Measurements from ENCODE around the gene GZMM.

GZMM gene

GRCh38 chr19:575527-576506 lies 32.0 kb downstream of the GZMM start (continued):
- TF ChIP-seq ZSCAN5A (tag by site-specific recombination; IDR thresholded peaks at IDR 0.05) (no peak), ZNF10 (tag by site-specific recombination; IDR thresholded peaks at IDR 0.05) (no peak), GLI4 (tag by site-specific recombination; IDR thresholded peaks at IDR 0.05) (no peak)

GRCh38 chr19:576768-577438 lies 33.0 kb downstream of the GZMM start:
- Histone ChIP-seq H3K27ac (ENCODE audit: extremely low read depth, low read depth, low read length) (peak overlapping the region; percentile 11; the same call in 1 of the 2 replicates), H3K36me3 (ENCODE audit: control insufficient read depth in 2 of 2, insufficient read depth in 1 of 2, low read length in 2 of 2) (peaks cover 0 to 49% of the 10 kb centered on the region in 2 experiments; a peak in 2 of 3 replicates), H3K9me3 (ENCODE audit: control insufficient read depth, insufficient read depth, low read depth, low read length) (no peaks in the 10 kb centered on the region), H3K4me3 (ENCODE audit: low read depth, low read length) (no peak overlapping the region), H3K4me1 (ENCODE audit: control insufficient read depth, insufficient read depth, low read length) (peaks cover 7% of the 10 kb centered on the region)
- POLR2A ChIA-PET, result interaction anchor here (1.2 kb wide), 1 partner anchor 21 kb away, joined by 3 read pairs; no protein-coding TSS in a partner anchor
- TF ChIP-seq WT1 (tag by site-specific recombination; IDR thresholded peaks at IDR 0.05) (peak; percentile 70), ZFP3 (tag by site-specific recombination; IDR thresholded peaks at IDR 0.05; ENCODE audit: low read depth) (no peak), ZNF555 (tag by site-specific recombination; conservative IDR thresholded peaks at IDR 0.05) (no peak), REST (tag by site-specific recombination; IDR thresholded peaks at IDR 0.05) (no peak), PRDM4 (tag by site-specific recombination; IDR thresholded peaks at IDR 0.05) (no peak), EGR2 (tag by site-specific recombination; IDR thresholded peaks at IDR 0.05; ENCODE audit: low read depth) (0 out of 2 replicates have a peak, but pooled peaks have one; percentile 9)
- CTCF ChIA-PET, result interaction anchor here (1.1 to 1.3 kb wide), 2 partner anchors 66 to 67 kb away, joined by 3 read pairs; no protein-coding TSS in a partner anchor

GRCh38 chr19:577439-578392 lies 33.9 kb downstream of the GZMM start:
- TF ChIP-seq ZNF10 (tag by site-specific recombination; IDR thresholded peaks at IDR 0.05), result peak; percentile 78
- TF ChIP-seq ZBTB10 (tag by site-specific recombination; IDR thresholded peaks at IDR 0.05), result no peak
- peak; percentile 26; the same call in 1 of the 2 replicates for TF ChIP-seq EGR2 (tag by site-specific recombination; IDR thresholded peaks at IDR 0.05; ENCODE audit: low read depth)
- TF ChIP-seq HIC1 (tag by site-specific recombination; IDR thresholded peaks at IDR 0.05), result 0 out of 2 replicates have a peak, but pooled peaks have one; percentile 8
- TF ChIP-seq ZFHX2 (tag by site-specific recombination; conservative IDR thresholded peaks at IDR 0.05), result peak; percentile 52
- no peak for TF ChIP-seq BCL11A (tag by site-specific recombination; IDR thresholded peaks at IDR 0.05; ENCODE audit: low read depth)
- H3K9me3 ChIP-seq (ENCODE audit: control insufficient read depth, insufficient read depth, low read depth, low read length), result no peaks in the 10 kb centered on the region
- no peak overlapping the region for H3K4me3 ChIP-seq (ENCODE audit: low read depth, low read length)
- no peak overlapping the region for H3K27ac ChIP-seq (ENCODE audit: extremely low read depth, low read depth, low read length)
- H3K36me3 ChIP-seq (ENCODE audit: control insufficient read depth in 2 of 2, insufficient read depth in 1 of 2, low read length in 2 of 2), result peaks cover 0 to 54% of the 10 kb centered on the region in 2 experiments; a peak in 2 of 3 replicates
- ChIA-PET POLR2A (no interaction called here), CTCF (no interaction called here)
- H3K4me1 ChIP-seq (ENCODE audit: control insufficient read depth, insufficient read depth, low read length), result peaks cover 7% of the 10 kb centered on the region
